GM21381 (cell line): ENCODE measurements around the gene CACNA1C.

Experiments used
- ATAC-seq: cut with Tn5 transposase; IDR thresholded peaks from one replicate; pipeline ENCODE4 v1.9.1; 2021; ENCODE audit warnings: mild to moderate bottlenecking, moderate library complexity; ENCODE audit not compliant: unreplicated experiment

CACNA1C gene

DNA sequence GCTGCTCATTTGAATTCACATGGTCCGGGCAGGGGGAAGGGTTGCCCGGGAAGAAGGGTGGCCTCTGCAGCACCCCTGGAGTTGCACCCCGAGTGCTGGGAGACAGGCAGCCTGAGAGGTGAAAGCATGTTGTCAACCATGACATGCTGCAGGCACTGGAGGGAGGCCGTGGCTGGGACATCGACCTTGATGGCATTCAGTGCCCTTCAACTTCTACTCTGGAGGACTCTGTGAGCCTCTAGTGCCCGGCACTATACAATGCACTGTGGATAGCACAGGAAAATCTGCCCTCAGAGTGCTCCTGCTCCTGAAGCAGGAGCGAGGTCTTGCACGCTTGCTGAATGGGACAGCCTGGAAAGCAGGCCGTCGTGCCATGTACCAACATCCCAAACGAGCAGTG lies 382.7 kb downstream of the CACNA1C start:
- no peak for ATAC-seq

DNA sequence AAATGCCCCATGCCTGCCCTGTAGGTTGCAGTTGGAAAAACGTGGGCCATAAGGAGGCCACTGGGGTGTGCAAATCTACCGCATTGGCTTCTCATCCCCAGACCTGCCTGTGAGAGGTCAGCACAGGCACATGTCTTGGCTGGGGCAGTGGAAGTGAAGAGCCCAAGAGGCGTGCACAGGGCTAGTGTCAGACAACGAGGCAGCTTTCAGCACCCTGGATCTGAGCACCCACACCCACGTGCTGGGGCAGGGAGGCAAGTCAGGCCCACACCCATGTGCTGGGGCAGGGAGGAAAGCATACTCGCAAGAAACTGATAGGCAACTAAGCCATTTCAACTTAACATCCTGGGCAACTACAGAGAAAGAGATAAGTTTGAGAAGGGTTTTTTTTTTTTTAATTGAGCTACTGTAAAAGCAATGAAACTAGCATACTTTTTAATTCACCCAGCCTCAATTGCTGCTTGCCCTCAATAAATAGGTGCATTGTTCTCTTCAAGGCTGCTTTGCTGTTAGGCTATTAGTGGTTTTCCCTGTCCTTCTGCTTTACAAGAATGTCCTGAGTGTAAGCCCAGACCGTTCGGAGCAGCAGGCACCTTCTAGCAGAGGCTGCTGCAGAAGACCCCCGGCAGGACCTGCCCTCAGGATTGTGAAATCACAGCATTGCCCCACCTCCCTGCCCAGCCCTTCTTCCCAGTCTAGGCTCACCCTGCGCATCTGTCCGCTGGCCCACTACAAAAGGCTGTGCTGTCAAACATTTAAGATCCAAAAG lies 386.7 kb downstream of the CACNA1C start:
- ATAC-seq = no peak

DNA sequence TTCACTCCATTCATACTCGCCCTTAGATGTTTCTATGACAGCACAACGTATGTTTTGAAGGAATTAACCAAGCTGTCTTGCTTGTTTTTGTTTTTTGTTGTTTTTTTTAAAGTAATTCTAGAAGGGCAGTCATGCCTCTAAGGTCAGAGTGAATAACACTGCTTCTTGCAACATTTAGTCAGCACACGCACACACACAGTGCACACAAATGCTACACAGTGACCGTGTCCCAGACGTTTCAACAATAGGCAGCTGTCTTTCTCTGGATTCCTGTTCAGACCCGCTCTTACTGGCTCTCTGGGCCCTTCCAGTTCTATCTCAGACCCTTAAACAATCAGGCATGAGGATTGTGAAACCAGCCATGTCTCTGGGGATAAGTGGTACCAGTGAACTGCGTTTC lies 391.0 kb downstream of the CACNA1C start:
- ATAC-seq = no peak

DNA sequence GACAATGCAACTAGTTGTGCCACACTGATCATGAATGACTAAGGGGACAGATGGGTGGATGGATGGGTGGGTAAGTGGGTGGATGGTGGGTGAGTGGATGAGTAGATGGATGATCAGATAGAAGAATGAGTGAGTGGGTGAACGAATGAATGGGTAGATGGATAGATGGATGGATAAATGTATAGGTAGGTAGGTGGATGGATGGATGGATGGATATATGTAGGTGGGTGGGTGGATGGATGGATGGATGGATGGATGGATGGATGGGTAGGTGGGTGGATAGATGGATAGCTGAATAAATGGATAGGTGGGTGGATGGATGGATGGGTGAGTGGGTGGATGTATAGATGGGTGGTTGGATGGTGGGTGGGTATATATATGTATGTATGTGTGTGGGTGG lies 393.2 kb downstream of the CACNA1C start:
- no peak for ATAC-seq

DNA sequence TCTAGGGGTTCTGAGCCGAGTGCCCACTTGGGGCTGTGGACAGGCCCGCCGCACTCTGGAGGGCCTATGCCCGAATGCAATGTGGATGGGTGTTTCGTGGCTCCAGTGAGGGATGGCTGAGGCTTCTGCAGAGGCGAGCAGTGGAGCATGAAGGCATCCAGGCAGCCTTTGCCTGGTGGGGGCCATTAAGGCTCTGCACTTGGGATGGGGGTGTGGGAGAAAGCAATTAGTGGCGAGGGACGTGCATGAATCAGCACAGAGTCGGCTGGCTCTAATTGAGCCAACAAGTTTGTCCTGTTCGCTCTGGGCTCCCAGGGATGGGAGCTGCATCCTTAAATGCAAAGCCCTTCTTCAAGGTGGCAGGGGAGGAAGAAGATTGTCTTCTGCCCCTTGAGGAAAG lies 395.1 kb downstream of the CACNA1C start:
- ATAC-seq = no peak

DNA sequence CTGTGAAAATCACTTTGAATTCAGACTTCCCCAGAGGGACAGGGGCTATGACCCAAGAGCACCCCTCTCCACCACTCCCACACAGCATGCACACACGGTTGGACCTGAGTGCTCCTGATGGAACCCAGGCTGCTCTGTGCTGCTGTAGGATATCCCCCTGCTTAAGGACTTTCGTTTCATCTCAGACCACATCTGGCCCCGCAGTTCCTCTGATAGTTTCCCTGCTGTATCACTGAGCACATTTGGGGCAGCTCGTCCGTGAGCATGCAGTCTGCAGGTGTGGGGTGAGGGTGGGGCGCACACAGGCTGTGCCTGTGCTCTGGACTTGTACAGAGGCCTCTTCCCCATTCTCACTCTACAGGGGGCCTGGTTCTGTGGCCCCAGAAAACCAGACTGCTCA lies 396.8 kb downstream of the CACNA1C start:
- no peak for ATAC-seq

DNA sequence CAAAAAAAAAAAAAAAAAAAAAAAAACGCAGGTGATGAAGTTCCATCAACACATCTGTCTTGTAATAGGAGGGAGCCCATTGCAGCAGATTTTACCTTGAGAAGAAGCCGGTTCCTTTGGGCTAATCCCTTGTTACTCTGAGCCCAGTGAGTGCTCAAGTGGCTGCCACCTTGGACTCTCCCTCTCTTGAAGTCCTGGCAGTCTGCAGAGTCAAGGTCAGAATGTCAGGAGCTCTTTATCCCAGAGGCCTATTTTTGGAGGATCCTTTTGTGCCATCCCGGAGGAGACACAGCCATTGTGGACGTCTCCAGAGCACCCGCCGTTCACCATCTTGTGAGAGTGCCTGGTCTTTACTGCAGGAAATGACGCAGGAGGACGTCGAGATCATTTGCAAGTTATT lies 397.8 kb downstream of the CACNA1C start:
- ATAC-seq = no peak

DNA sequence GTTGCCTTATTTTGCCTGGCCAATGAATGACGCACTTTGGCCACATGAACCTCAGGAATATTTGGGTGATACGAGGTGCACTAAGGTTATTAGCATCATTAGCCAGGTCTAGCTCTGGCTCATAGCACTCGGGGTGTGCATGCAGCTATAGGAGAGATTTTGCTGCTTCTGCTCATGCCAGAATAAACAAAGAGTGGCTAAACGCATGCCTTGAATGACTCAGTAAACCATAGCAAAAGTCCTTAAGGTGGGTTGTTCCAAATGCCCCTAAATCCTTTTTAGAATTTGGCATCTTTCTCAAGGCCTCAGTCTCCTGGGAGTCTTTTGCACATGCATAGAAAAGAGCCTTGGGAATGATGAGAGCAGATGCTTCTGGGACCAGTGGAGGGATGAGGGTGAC lies 398.2 kb downstream of the CACNA1C start:
- ATAC-seq = no peak

DNA sequence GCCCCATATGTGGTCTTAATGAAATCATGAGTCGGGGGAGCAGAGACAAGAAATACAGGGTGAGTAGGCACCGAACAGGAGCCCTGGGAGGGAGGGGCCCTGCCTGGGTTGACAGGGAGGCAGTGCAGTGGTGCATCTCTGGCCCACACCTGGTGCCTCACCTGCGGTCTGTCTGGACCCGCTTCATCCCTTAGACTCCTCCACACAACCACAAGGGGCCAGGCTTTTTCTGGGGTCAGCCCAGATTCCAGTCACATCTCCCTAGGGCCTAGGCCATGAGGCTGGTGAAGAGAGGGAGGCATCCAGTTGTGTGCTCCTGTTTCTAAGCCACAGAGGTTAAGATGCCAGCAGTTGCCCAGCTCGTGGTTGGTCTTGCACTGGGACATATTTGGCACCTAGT lies 398.7 kb downstream of the CACNA1C start:
- ATAC-seq = no peak

DNA sequence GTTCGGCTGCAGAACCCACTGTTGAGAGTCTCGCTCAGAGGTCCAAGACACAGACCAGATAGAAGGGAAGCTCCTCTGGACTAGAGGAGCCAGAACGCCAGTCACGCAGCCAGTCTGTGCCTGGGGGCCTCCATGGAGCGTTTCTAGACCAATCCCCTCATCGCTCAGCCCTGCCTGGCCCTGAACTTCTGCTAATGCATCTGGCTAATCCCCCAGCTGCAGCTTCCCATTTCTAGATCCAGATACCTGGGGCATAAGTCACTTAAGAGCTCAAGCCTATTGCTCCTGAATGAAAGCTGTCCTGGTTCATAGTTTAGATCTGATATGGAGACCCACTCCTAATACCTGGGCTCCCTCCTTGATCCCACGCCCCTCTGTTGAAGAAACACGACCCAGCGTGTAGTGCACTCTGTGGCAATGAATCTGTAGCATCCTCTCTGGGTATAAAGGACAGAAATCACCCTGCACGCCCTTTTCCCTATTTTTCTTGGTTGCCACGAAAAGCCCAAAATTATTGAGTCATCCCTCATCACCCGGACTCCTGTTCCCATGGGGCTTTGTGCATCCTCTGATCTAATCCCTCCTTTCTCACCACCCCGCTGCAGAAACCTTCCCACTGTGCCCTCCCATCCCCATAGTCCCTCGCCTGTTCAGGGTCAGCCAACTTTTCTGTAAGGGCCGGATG lies 400.4 kb downstream of the CACNA1C start:
- ATAC-seq = no peak

DNA sequence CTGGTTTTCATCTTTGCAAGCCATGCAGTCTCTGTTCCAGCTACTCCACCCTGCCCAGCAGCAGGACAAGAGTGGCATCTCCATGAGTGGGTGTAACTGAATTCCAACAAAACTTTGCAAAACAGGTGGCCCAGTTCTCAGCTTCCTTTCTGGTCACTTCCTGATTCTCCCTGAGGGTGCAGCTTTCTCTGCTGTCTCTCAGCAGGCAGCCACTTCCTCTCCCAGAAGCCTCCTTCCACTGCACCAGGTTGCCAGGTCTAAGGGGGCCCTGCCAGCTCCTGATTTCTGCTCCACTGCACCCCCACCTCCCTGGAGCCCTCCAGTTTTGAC lies 400.9 kb downstream of the CACNA1C start:
- no peak for ATAC-seq

DNA sequence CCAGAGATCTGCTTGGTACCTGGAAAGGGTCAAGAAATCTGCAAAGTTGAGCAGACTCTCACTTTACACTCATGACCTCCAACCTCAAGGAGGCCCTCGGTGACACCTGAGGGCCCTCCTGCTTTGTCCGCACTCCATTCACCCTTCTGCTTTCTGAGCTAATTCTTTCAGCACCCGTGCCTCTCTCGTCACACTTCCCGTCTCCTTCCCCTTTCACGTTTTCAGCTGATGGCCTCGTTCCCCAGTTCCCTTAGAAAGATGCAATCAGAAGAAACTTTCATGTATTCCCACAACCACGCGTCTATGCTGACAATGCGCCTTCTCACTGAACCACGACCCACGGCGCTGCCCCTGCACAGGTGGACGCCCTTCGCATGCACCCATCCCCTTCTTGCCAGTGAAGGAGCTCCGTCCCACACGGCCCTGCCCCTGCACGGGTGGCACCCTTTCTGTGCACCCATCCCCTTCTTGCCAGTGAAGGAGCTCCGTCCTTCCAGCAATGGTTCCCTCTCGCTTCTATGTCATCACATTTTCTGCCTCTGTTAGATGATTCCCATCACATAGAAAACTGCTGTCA lies 401.9 kb downstream of the CACNA1C start:
- no peak for ATAC-seq

DNA sequence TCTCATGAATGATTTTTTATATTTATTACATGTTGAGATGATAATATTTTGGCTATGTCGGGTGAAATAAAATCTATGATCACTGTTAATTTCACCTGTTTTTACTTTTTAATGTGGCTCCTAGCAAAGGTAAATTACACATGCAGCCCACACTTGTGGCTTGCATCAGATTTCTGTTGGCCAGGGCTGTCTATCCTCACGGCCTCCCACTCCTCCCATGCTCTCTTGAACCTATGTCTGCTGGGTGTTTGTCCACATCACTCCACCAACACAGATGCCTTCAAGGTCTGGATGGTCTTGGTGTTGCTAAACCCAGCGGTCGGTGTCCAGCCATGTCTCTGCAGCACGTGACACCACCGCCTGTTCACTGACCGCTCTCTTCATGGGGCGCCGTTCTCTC lies 402.6 kb downstream of the CACNA1C start:
- ATAC-seq = no peak

DNA sequence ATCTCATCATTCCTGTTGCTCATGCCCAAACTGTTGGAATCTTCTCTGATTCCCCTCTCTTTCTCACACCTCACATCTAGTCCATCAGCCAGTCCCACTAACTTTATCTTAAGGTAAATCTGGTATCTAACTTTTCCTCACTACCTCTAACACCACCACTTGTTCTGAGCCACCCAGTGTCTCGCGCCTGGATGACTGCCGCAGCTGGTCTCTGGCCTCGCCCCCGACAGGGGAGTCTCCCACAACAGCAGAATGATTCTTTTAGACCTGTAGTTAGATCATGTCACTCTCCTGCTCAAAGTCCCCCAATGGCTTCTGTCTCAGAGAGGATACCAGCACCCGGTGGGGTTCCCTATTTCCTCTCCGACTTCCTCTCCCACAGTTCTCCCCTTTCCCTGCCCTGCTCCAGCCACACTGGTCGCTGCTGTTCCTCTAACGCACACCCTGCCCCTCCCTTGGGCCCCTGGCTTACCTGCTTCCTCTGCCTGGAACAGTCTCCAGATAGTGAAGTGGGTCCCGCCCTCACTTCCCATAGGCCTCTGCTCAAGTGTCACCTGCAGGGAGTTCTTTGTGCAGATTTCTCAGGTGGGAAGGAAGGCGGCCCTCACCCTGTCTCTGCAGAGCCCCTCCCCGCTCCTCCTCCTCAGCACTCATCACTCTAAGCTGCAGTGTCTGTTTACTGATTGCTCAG lies 403.5 kb downstream of the CACNA1C start:
- ATAC-seq = no peak

DNA sequence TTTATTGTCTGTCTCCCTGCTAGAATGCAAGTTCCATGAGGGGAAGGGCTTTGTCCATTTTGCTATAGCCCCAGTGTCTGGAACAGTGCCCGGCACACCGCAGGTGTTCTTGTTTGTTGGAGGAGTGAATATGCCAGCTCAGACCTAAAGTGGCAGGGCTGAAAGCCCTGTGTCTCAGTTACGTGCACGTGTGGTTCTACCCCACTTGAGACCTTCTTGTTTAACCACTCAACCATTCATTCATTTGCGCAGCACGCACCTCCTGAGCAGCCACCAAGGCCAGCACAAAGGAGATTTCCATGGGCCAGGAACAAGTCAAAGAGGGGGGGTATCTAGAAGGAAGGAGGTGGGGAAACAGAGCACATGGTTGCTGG lies 404.0 kb downstream of the CACNA1C start:
- ATAC-seq = no peak

DNA sequence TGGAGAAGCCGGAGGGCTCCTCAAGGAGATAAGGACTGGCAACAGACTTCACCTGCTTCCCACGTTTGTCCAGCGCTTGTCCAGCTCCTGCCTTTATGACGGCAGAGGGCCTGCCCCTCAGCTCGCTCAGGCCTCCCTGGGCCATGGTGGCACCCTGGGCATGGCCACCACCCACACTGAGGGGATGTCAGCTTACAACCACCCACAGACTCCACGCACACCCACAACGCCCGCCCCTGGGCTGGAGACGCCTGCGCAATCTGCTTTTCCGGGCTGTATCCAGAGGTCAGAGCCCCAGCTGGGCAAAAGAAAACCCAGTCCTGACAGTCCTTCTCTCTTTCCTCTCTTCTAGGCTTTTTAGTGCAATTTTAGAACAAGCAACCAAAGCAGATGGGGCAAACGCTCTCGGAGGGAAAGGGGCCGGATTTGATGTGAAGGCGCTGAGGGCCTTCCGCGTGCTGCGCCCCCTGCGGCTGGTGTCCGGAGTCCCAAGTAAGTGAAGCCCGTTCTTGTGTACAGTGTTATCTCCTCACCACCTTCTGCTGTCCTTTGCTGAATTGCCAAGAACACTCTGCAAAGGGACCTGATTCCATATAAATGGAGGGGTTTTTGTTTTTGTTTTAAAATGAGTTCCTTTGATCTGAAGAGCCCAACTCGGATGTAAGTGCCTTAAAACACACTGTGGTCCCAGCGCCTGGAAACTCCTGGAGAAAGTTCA lies 404.6 kb downstream of the CACNA1C start:
- ATAC-seq = no peak

DNA sequence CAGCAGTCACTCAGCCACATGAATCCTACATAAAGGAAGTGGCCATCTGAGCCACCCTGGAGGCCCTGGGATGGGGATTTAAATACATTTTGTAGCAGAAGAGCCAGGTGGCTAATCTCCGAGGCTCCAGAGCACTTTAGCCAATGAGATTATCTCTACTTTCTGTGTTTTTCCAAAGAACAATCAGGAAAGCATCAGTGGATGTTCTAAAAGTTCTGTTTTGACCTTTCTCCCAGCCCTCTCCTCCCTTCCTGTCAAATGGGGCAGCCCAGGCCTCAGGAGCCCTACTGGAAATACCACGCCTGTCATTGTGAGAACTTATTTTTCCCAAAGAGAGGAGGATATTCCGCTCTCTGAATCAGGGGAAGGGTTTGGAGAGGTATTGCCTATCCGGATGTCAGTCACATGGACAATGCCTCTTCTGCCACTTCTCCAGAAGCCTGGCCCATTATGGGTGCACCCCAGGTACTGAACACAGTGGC lies 405.2 kb downstream of the CACNA1C start:
- no peak for ATAC-seq

DNA sequence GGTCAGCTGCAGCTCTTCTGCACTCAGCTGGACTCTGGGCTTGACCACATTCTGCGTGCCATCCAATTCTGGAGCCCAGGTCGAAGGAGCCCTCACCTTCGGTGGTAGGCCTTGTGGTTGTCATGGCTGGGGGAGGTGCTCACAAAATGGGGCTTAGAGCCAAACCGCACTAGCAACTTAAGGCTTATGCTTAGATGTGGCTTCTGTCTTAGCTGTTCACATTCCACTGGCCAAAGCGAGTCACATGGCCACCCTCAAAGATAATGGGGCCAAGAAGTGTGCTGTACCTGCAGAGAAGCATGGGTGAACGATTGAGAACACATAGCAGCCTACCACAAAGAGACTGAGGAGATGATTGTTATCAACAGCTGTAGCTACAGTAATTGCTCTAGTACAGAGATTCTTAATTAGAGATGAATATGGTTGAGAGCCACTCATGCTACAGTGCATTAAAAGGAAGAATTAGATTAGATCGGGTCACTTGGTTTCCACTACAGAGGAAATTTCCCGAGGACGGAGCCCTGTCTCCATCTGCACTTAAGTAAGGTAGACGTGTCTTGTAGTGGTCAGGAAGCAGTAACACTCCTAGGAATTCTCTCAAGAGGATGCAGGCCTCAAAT lies 407.4 kb downstream of the CACNA1C start:
- ATAC-seq = no peak

DNA sequence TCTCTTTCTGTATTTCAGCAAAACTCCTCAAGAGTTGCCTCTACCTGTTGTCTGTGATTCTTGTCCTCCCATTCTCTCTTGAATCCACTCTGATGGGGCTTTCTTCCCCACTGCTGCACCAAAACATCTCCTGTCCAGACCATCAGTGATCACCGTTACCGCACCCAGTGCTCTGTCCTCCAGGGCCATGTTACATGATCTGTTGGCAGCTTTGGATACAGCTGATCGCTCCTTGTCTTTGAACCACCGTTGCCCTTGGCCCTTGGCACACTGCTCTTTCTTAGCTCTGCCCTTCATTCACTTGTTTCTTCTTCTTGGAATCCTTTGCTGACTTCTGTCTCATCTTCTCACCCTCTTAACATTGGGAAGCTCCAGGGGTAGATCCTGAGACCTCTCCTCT lies 408.3 kb downstream of the CACNA1C start:
- no peak for ATAC-seq

DNA sequence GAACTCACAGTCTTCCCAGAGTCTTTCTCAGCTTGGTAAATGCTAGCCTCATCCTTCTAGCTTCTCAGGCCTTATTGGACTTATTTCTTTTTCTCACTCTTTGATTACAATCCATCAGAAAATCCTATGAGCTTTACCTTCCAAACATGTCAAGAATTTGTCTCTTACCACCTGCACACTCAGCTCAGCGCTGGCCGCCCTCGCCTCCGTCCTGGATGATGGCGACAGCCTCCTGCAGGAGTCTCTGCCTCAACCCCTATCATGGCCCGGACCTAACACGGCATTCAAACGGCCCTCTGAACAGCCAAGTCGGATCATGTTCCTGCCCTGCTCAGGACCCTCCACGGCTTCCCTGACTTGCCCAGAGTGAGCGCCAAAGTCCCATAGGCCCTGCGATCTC lies 408.9 kb downstream of the CACNA1C start:
- ATAC-seq = no peak

DNA sequence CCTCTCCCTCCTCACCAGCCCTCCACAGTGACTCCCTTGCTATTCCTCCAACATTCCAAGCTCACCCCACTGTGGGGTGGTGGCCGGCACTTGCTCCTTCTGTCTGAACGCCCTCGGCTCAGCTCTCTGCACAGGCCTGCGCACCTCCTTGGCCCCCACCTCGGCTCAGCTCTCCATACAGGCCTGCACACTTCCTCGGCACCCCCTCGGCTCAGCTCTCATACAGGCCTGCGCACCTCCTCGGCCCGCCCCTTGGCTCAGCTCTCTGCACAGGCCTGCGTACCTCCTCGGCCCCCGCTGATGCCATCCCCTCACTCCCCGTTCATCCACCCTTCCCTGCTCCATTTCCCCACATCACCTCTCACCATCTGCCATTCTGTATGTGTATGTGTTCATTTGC lies 409.3 kb downstream of the CACNA1C start:
- ATAC-seq = no peak
